CD4-positive, CD25-positive, alpha-beta regulatory T cell (primary cell): ENCODE results near the gene MYOC. TPM values are rescaled to one million over a fixed set of nuclear protein-coding genes. Genes with fewer than 3 reads are reported as not detected.

Experiments used
- ATAC-seq, 2 donors: fragments of 150-1000 bp; cut with Tn5 transposase; one replicate each; pipeline ENCODE4 v1.10.0; 2021; ENCODE audit warnings: low read depth in 2 of 2, moderate number of reproducible peaks in 2 of 2, moderate library complexity in 1 of 2
- DNase-seq, 3 donors: peaks; one replicate each; pipeline versions ENCODE4 v3.0.0 to v3.0.0-alpha.2; 2012 to 2022; ENCODE audit warnings: mixed read lengths in 1 of 3
- H3K27ac ChIP-seq: one replicate; pipeline ENCODE4 v1.7.0; 2013; ENCODE audit warnings: mild to moderate bottlenecking, low read length; ENCODE audit not compliant: insufficient read depth, poor library complexity, severe bottlenecking
- H3K27me3 ChIP-seq: one replicate; pipeline ENCODE4 v1.7.0; 2013; ENCODE audit warnings: low read length; ENCODE audit not compliant: control insufficient read depth, insufficient read depth
- H3K36me3 ChIP-seq: one replicate; pipeline ENCODE4 v1.7.0; 2013; ENCODE audit warnings: mild to moderate bottlenecking, low read length, moderate library complexity; ENCODE audit not compliant: control insufficient read depth, insufficient read depth
- H3K4me1 ChIP-seq: 2 replicates; pipeline ENCODE4 v1.7.0; 2013; ENCODE audit warnings: mild to moderate bottlenecking, low read length; ENCODE audit not compliant: insufficient read depth, control insufficient read depth, poor library complexity, severe bottlenecking
- H3K4me3 ChIP-seq: one replicate; pipeline ENCODE4 v1.7.0; 2013; ENCODE audit warnings: low read depth, mild to moderate bottlenecking, low read length, moderate library complexity
- H3K9me3 ChIP-seq, 2 experiments: 1 replicate in 1 of 2; 2 replicates in 1 of 2; pipeline ENCODE4 v1.7.0; 2013; ENCODE audit warnings: low read length in 2 of 2, mild to moderate bottlenecking in 1 of 2, moderate library complexity in 1 of 2; ENCODE audit not compliant: control insufficient read depth in 2 of 2
- H3K27ac Mint-ChIP-seq, 3 donors: one replicate each; pipeline ENCODE4 v1.8.0; 2020 to 2022; ENCODE audit warnings: mild to moderate bottlenecking in 3 of 3, mixed read lengths in 3 of 3, moderate library complexity in 2 of 3
- H3K27me3 Mint-ChIP-seq: one replicate; pipeline ENCODE4 v1.8.0; 2022; ENCODE audit warnings: mild to moderate bottlenecking, mixed read lengths
- H3K36me3 Mint-ChIP-seq: one replicate; pipeline ENCODE4 v1.8.0; 2020; ENCODE audit warnings: mixed read lengths
- H3K4me1 Mint-ChIP-seq, 4 donors: one replicate each; pipeline ENCODE4 v1.8.0; 2020 to 2022; ENCODE audit warnings: mixed read lengths in 4 of 4, mild to moderate bottlenecking in 1 of 4
- H3K4me3 Mint-ChIP-seq, 4 donors: one replicate each; pipeline ENCODE4 v1.8.0; 2020 to 2022; ENCODE audit warnings: mild to moderate bottlenecking in 4 of 4, mixed read lengths in 4 of 4, moderate library complexity in 3 of 4
- H3K9me3 Mint-ChIP-seq, 7 donors: one replicate each; pipeline ENCODE4 v1.8.0; 2020 to 2022; ENCODE audit warnings: mixed read lengths in 7 of 7, mild to moderate bottlenecking in 3 of 7, moderate library complexity in 2 of 7
- polyA plus RNA-seq, 4 donors: library from polyadenylated mRNA; unstranded; fragments of 300-500 nt; fragmentation: Illumina TruSeq; gene quantifications; one replicate each; pipeline ENCODE4 v1.2.3, GENCODE V29; 2021
- total RNA-seq: library from RNA; stranded (reverse); gene quantifications from one replicate; pipeline ENCODE4 v1.2.3, GENCODE V29; 2022

The MYOC gene
- total and polyA plus RNA-seq, 5 donors from 2014 or later = not detected

- DNase-seq = no peak
- H3K4me1 Mint-ChIP-seq = no peaks in the 10 kb centered on the region
- no peak overlapping the region for H3K27ac ChIP-seq
- H3K27ac Mint-ChIP-seq = no peak overlapping the region
- H3K4me3 Mint-ChIP-seq = no peak overlapping the region
- no peaks in the 10 kb centered on the region for H3K27me3 ChIP-seq
- no peak for ATAC-seq
- H3K4me1 ChIP-seq = no peaks in the 10 kb centered on the region
- no peaks in the 10 kb centered on the region for H3K9me3 ChIP-seq
- peaks cover 8% of the 10 kb centered on the region for H3K27me3 Mint-ChIP-seq
- H3K9me3 Mint-ChIP-seq = no peaks in the 10 kb centered on the region
- no peaks in the 10 kb centered on the region for H3K36me3 Mint-ChIP-seq
- no peaks in the 10 kb centered on the region for H3K36me3 ChIP-seq
- no peak overlapping the region for H3K4me3 ChIP-seq
These were observed 16.3 kb downstream of the MYOC start for GRCh38 chr1:171636141-171636540.

GRCh38 chr1:171635661-171636060, 16.8 kb downstream of the MYOC start:
- no peaks in the 10 kb centered on the region for H3K4me1 Mint-ChIP-seq
- Histone ChIP-seq H3K27ac (no peak overlapping the region), H3K27me3 (no peaks in the 10 kb centered on the region), H3K9me3 (no peaks in the 10 kb centered on the region), H3K4me1 (no peaks in the 10 kb centered on the region), H3K4me3 (no peak overlapping the region), H3K36me3 (no peaks in the 10 kb centered on the region)
- peaks cover 10% of the 10 kb centered on the region for H3K27me3 Mint-ChIP-seq
- no peak for DNase-seq
- H3K27ac Mint-ChIP-seq = no peak overlapping the region
- peaks cover 0 to 1% (median 0%) of the 10 kb centered on the region in 7 donors for H3K9me3 Mint-ChIP-seq
- no peak for ATAC-seq
- H3K4me3 Mint-ChIP-seq = no peak overlapping the region
- no peaks in the 10 kb centered on the region for H3K36me3 Mint-ChIP-seq

- H3K9me3 Mint-ChIP-seq = peaks cover 0 to 6% (median 0%) of the 10 kb centered on the region in 7 donors
- H3K36me3 Mint-ChIP-seq = no peaks in the 10 kb centered on the region
- no peak for ATAC-seq
These were observed 24.3 kb downstream of the MYOC start for GRCh38 chr1:171628225-171628624.

GRCh38 chr1:171627020-171627419, 25.5 kb downstream of the MYOC start:
- no peak for ATAC-seq

More at GRCh38 chr1:171628225-171628624, 24.3 kb downstream of the MYOC start:
- Mint-ChIP-seq H3K4me3 (no peak overlapping the region), H3K27ac (no peak overlapping the region), H3K27me3 (peaks cover 13% of the 10 kb centered on the region), H3K4me1 (no peaks in the 10 kb centered on the region)
- no peak overlapping the region for H3K27ac ChIP-seq
- peaks cover 2% of the 10 kb centered on the region for H3K27me3 ChIP-seq
- H3K36me3 ChIP-seq = no peaks in the 10 kb centered on the region
- no peak for DNase-seq
- H3K9me3 ChIP-seq = no peaks in the 10 kb centered on the region
- no peak overlapping the region for H3K4me3 ChIP-seq
- no peaks in the 10 kb centered on the region for H3K4me1 ChIP-seq

GRCh38 chr1:171625225-171625624, 27.3 kb downstream of the MYOC start:
- DNase-seq (no peak), ATAC-seq (no peak)
- Mint-ChIP-seq H3K9me3 (peaks cover 0 to 2% (median 0%) of the 10 kb centered on the region in 7 donors), H3K27me3 (peaks cover 5% of the 10 kb centered on the region), H3K4me3 (no peak overlapping the region), H3K36me3 (no peaks in the 10 kb centered on the region), H3K27ac (no peak overlapping the region), H3K4me1 (no peaks in the 10 kb centered on the region)
- Histone ChIP-seq H3K4me1 (no peaks in the 10 kb centered on the region), H3K36me3 (no peaks in the 10 kb centered on the region), H3K27ac (no peak overlapping the region), H3K27me3 (peaks cover 2% of the 10 kb centered on the region), H3K9me3 (no peaks in the 10 kb centered on the region), H3K4me3 (no peak overlapping the region)

More at GRCh38 chr1:171627020-171627419, 25.5 kb downstream of the MYOC start:
- H3K27me3 Mint-ChIP-seq = peaks cover 10% of the 10 kb centered on the region
- H3K9me3 Mint-ChIP-seq = peaks cover 0 to 6% (median 0%) of the 10 kb centered on the region in 7 donors
- Histone ChIP-seq H3K4me1 (no peaks in the 10 kb centered on the region), H3K27me3 (peaks cover 2% of the 10 kb centered on the region), H3K4me3 (no peak overlapping the region), H3K9me3 (no peaks in the 10 kb centered on the region), H3K36me3 (no peaks in the 10 kb centered on the region), H3K27ac (no peak overlapping the region)
- DNase-seq = no peak
- no peaks in the 10 kb centered on the region for H3K4me1 Mint-ChIP-seq
- H3K36me3 Mint-ChIP-seq = no peaks in the 10 kb centered on the region
- H3K27ac Mint-ChIP-seq = no peak overlapping the region
- no peak overlapping the region for H3K4me3 Mint-ChIP-seq

GRCh38 chr1:171623651-171624331, 28.7 kb downstream of the MYOC start:
- no peaks in the 10 kb centered on the region for H3K4me1 ChIP-seq
- H3K4me1 Mint-ChIP-seq = no peaks in the 10 kb centered on the region
- no peaks in the 10 kb centered on the region for H3K9me3 ChIP-seq
- H3K27ac ChIP-seq = no peak overlapping the region
- peaks cover 6% of the 10 kb centered on the region for H3K27me3 Mint-ChIP-seq
- no peak overlapping the region for H3K4me3 ChIP-seq
- no peak for DNase-seq
- no peak for ATAC-seq
- H3K27ac Mint-ChIP-seq = no peak overlapping the region
- peaks cover 0 to 2% (median 0%) of the 10 kb centered on the region in 7 donors for H3K9me3 Mint-ChIP-seq
- no peaks in the 10 kb centered on the region for H3K36me3 ChIP-seq
- no peaks in the 10 kb centered on the region for H3K36me3 Mint-ChIP-seq
- H3K4me3 Mint-ChIP-seq = no peak overlapping the region
- H3K27me3 ChIP-seq = peaks cover 2% of the 10 kb centered on the region

GRCh38 chr1:171622152-171622462, 30.4 kb downstream of the MYOC start, which contains the start of gene MYOCOS:
Gene MYOCOS (plus strand): TSS chr1:171622243. CDS start chr1:171623884, 1,641 bp downstream.
- DNase-seq = no peak
- Histone ChIP-seq H3K9me3 (no peaks in the 10 kb centered on the region), H3K27ac (no peak within 1 kb of the TSS), H3K4me1 (no peaks in the 10 kb centered on the region), H3K36me3 (no peaks in the 10 kb centered on the region), H3K4me3 (no peak within 1 kb of the TSS), H3K27me3 (peaks cover 2% of the 10 kb centered on the region)
- Mint-ChIP-seq H3K4me1 (no peaks in the 10 kb centered on the region), H3K9me3 (no peaks in the 10 kb centered on the region), H3K4me3 (no peak within 1 kb of the TSS), H3K27me3 (peaks cover 13% of the 10 kb centered on the region), H3K27ac (no peak within 1 kb of the TSS), H3K36me3 (no peaks in the 10 kb centered on the region)
- ATAC-seq = no peak

GRCh38 chr1:171616586-171616985, 35.9 kb downstream of the MYOC start:
- Mint-ChIP-seq H3K4me1 (no peaks in the 10 kb centered on the region), H3K4me3 (no peak overlapping the region), H3K27ac (no peak overlapping the region), H3K27me3 (peaks cover 20% of the 10 kb centered on the region), H3K36me3 (no peaks in the 10 kb centered on the region), H3K9me3 (peaks cover 0 to 3% (median 0%) of the 10 kb centered on the region in 7 donors)
- DNase-seq (no peak), ATAC-seq (no peak)
- H3K9me3 ChIP-seq = no peaks in the 10 kb centered on the region
- no peaks in the 10 kb centered on the region for H3K36me3 ChIP-seq
- no peaks in the 10 kb centered on the region for H3K27me3 ChIP-seq
- no peak overlapping the region for H3K4me3 ChIP-seq
- H3K27ac ChIP-seq = no peak overlapping the region
- H3K4me1 ChIP-seq = no peaks in the 10 kb centered on the region
